Measurements from ENCODE around the gene CPT2. TPM values are rescaled to one million over a fixed set of nuclear protein-coding genes. Genes with fewer than 3 reads are reported as not detected.

Gene CPT2
- polyA plus RNA-seq, 1 of the 3 experiments (the other 2 are of a cell fraction), result 18.6 TPM

DNA sequence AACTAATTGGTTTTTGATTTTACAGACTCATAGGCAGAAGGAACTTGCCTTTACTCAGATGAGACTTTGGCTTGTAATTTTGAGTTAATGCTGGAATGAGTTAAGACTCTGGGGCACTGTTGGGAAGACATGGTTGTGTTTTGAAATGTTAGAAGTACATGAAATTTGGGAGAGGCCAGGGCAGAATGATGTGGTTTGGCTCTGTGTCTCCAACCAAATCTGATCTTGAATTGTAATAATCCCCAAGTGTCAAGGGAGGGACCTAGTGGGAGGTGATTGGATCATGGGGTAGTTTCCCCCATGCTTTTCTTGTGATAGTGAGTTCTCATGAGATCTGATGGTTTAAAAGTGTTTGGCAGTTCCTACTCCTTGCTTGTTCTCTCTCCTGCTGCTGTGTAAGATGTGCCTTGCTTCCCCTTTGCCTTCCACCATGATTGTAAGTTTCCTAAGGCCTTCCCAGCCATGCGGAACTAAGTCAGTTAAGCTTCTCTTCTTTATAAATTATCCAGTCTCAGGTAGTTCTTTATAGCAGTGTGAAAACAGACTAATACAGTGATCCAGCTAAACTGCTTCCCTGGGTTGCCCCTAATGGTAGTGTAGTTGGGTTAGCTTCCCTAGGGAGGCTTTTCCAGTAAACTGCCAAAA, 10.2 kb downstream of the CPT2 start:
- Histone ChIP-seq H3K9me3 (peaks cover 4% of the 10 kb centered on the region; the same call in 1 of the 2 replicates), H3K27me3 (ENCODE audit: insufficient read depth) (no peaks in the 10 kb centered on the region), H3K9ac (no peak overlapping the region), H3K4me1 (ENCODE audit: control insufficient read depth in 1 of 2, insufficient read depth in 2 of 2, low read depth in 1 of 2, low read length in 1 of 2) (no peaks in the 10 kb centered on the region), H3K36me3 (replicated peaks in 1 of 2; ENCODE audit: control insufficient read depth in 1 of 2, insufficient read depth in 2 of 2, low read length in 1 of 2) (peaks cover 54 to 74% of the 10 kb centered on the region in 2 experiments), H2AFZ (ENCODE audit: low read depth) (no peak overlapping the region), H3F3A (replicated peaks; ENCODE audit: insufficient read depth) (peaks cover 5% of the 10 kb centered on the region), H3K79me2 (ENCODE audit: insufficient read depth) (no peaks in the 10 kb centered on the region; the same call in 1 of the 2 replicates), H3K27ac (ENCODE audit: low read depth in 2 of 2, low read length in 1 of 2) (no peak overlapping the region), H4K20me1 (ENCODE audit: insufficient read depth) (no peaks in the 10 kb centered on the region), H3K4me2 (no peak overlapping the region), H3K4me3 (ENCODE audit: low read depth in 2 of 2, low read length in 1 of 2) (no peak overlapping the region), H3K9me2 (no peaks in the 10 kb centered on the region)
- CTCF ChIA-PET, result no interaction called here
- DNase-seq, result no peak
- TF ChIP-seq GABPA (IDR thresholded peaks at IDR 0.05; ENCODE audit: low read depth), result no peak
- no peak for TF ChIP-seq EZH2phosphoT487 (IDR thresholded peaks at IDR 0.05; ENCODE audit: borderline replicate concordance, low read depth)
- no peak for TF ChIP-seq RAD21 (IDR thresholded peaks at IDR 0.05; ENCODE audit: low read length)
- TF ChIP-seq, protein P1, sequence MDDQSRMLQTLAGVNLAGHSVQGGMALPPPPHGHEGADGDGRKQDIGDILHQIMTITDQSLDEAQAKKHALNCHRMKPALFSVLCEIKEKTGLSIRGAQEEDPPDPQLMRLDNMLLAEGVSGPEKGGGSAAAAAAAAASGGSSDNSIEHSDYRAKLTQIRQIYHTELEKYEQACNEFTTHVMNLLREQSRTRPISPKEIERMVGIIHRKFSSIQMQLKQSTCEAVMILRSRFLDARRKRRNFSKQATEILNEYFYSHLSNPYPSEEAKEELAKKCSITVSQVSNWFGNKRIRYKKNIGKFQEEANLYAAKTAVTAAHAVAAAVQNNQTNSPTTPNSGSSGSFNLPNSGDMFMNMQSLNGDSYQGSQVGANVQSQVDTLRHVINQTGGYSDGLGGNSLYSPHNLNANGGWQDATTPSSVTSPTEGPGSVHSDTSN (IDR thresholded peaks at IDR 0.05), result no peak
- TF ChIP-seq TCF12 (IDR thresholded peaks at IDR 0.05), result no peak
- no peak for TF ChIP-seq RXRA (IDR thresholded peaks at IDR 0.05; ENCODE audit: borderline replicate concordance, low read depth)
- no peak for TF ChIP-seq GATA2 (CRISPR knock-in tag; IDR thresholded peaks at IDR 0.05)
- no peak for TF ChIP-seq MEF2A (IDR thresholded peaks at IDR 0.05; ENCODE audit: borderline replicate concordance, low read depth)
- TF ChIP-seq RCOR1 (IDR thresholded peaks at IDR 0.05; ENCODE audit: low read length), result no peak
- WGBS (ENCODE audit: low lambda C conversion rate), result 100% methylated on average over 1 of the region's 1 CpG
- POLR2A ChIA-PET, result no interaction called here

DNA sequence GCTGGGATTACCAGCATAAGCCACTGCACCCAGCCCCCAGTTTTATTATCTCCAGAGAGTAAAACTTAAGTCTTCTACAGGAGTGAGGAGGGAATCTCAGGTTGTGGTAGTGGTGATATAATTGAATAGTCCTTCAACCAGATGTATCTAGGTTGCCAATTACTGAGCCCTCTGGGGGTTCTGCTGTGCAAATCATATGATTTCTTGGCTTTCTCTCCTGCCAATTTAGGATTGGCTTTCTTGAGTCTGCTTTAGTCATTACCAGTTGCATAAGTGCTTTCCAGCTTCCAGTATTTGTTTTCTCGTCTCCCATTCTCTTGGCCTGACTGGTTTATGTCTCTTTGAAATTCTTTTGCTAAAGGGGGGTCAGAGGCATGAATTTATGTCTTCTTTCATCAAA, 11.1 kb downstream of the CPT2 start:
- CTCF ChIA-PET, result no interaction called here
- TF ChIP-seq RAD21 (IDR thresholded peaks at IDR 0.05; ENCODE audit: low read length) (no peak), ELF1 (IDR thresholded peaks at IDR 0.05) (no peak), GABPA (IDR thresholded peaks at IDR 0.05; ENCODE audit: low read depth) (no peak), SMC3 (IDR thresholded peaks at IDR 0.05; ENCODE audit: low read depth, low read length) (no peak), RXRA (IDR thresholded peaks at IDR 0.05; ENCODE audit: borderline replicate concordance, low read depth) (no peak), POLR2AphosphoS5 (IDR thresholded peaks at IDR 0.05; ENCODE audit: low read depth, low read length) (no peak), TEAD4 (IDR thresholded peaks at IDR 0.05; ENCODE audit: borderline replicate concordance, insufficient read depth) (no peak), TCF12 (IDR thresholded peaks at IDR 0.05) (no peak), GATA2 (CRISPR knock-in tag; IDR thresholded peaks at IDR 0.05) (no peak), FOSL2 (IDR thresholded peaks at IDR 0.05; ENCODE audit: borderline replicate concordance, low read depth) (no peak), MAX (IDR thresholded peaks at IDR 0.05; ENCODE audit: low read depth) (no peak)
- TF ChIP-seq, protein P2, sequence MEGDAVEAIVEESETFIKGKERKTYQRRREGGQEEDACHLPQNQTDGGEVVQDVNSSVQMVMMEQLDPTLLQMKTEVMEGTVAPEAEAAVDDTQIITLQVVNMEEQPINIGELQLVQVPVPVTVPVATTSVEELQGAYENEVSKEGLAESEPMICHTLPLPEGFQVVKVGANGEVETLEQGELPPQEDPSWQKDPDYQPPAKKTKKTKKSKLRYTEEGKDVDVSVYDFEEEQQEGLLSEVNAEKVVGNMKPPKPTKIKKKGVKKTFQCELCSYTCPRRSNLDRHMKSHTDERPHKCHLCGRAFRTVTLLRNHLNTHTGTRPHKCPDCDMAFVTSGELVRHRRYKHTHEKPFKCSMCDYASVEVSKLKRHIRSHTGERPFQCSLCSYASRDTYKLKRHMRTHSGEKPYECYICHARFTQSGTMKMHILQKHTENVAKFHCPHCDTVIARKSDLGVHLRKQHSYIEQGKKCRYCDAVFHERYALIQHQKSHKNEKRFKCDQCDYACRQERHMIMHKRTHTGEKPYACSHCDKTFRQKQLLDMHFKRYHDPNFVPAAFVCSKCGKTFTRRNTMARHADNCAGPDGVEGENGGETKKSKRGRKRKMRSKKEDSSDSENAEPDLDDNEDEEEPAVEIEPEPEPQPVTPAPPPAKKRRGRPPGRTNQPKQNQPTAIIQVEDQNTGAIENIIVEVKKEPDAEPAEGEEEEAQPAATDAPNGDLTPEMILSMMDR (IDR thresholded peaks at IDR 0.05), result no peak
- TF ChIP-seq, protein P3, sequence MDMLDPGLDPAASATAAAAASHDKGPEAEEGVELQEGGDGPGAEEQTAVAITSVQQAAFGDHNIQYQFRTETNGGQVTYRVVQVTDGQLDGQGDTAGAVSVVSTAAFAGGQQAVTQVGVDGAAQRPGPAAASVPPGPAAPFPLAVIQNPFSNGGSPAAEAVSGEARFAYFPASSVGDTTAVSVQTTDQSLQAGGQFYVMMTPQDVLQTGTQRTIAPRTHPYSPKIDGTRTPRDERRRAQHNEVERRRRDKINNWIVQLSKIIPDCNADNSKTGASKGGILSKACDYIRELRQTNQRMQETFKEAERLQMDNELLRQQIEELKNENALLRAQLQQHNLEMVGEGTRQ (IDR thresholded peaks at IDR 0.05; ENCODE audit: borderline replicate concordance, low read depth, low read length), result no peak
- TF ChIP-seq, protein P4, sequence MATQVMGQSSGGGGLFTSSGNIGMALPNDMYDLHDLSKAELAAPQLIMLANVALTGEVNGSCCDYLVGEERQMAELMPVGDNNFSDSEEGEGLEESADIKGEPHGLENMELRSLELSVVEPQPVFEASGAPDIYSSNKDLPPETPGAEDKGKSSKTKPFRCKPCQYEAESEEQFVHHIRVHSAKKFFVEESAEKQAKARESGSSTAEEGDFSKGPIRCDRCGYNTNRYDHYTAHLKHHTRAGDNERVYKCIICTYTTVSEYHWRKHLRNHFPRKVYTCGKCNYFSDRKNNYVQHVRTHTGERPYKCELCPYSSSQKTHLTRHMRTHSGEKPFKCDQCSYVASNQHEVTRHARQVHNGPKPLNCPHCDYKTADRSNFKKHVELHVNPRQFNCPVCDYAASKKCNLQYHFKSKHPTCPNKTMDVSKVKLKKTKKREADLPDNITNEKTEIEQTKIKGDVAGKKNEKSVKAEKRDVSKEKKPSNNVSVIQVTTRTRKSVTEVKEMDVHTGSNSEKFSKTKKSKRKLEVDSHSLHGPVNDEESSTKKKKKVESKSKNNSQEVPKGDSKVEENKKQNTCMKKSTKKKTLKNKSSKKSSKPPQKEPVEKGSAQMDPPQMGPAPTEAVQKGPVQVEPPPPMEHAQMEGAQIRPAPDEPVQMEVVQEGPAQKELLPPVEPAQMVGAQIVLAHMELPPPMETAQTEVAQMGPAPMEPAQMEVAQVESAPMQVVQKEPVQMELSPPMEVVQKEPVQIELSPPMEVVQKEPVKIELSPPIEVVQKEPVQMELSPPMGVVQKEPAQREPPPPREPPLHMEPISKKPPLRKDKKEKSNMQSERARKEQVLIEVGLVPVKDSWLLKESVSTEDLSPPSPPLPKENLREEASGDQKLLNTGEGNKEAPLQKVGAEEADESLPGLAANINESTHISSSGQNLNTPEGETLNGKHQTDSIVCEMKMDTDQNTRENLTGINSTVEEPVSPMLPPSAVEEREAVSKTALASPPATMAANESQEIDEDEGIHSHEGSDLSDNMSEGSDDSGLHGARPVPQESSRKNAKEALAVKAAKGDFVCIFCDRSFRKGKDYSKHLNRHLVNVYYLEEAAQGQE (IDR thresholded peaks at IDR 0.05; ENCODE audit: low read depth, low read length), result no peak
- TF ChIP-seq, protein P1 (IDR thresholded peaks at IDR 0.05), result no peak

More for the DNA sequence above, 11.1 kb downstream of the CPT2 start:
- Histone ChIP-seq H3K4me1 (ENCODE audit: control insufficient read depth in 1 of 2, insufficient read depth in 2 of 2, low read depth in 1 of 2, low read length in 1 of 2) (no peaks in the 10 kb centered on the region), H2AFZ (ENCODE audit: low read depth) (no peak overlapping the region), H3K9me3 (peaks cover 4% of the 10 kb centered on the region; the same call in 1 of the 2 replicates), H3K79me2 (ENCODE audit: insufficient read depth) (no peaks in the 10 kb centered on the region; the same call in 1 of the 2 replicates), H3F3A (replicated peaks; ENCODE audit: insufficient read depth) (peaks cover 5% of the 10 kb centered on the region), H3K4me2 (no peak overlapping the region), H3K9me2 (no peaks in the 10 kb centered on the region), H4K20me1 (ENCODE audit: insufficient read depth) (no peaks in the 10 kb centered on the region), H3K4me3 (ENCODE audit: low read depth in 2 of 2, low read length in 1 of 2) (no peak overlapping the region), H3K27ac (ENCODE audit: low read depth in 2 of 2, low read length in 1 of 2) (no peak overlapping the region), H3K27me3 (ENCODE audit: insufficient read depth) (no peaks in the 10 kb centered on the region), H3K36me3 (replicated peaks in 1 of 2; ENCODE audit: control insufficient read depth in 1 of 2, insufficient read depth in 2 of 2, low read length in 1 of 2) (peaks cover 51 to 77% of the 10 kb centered on the region in 2 experiments), H3K9ac (no peak overlapping the region)
- 97% methylated on average over 1 of the region's 1 CpG for WGBS (ENCODE audit: low lambda C conversion rate)
- DNase-seq, result no peak
- POLR2A ChIA-PET, result no interaction called here

All from SK-N-SH (cell line).